ENCODE measurements around the gene BICRAL. TPM values are rescaled to one million over a fixed set of nuclear protein-coding genes. Genes with fewer than 3 reads are reported as not detected.
"Not testable (repeated sequence)": the region's sequence is repeated elsewhere in the genome, so short reads cannot be mapped to it uniquely, and the experiment has no call there.

Gene BICRAL
- total RNA-seq (1 to 10 TPM; 5.5 to 6.8 TPM), polyA plus RNA-seq (1 to 10 TPM; 1.7 to 2.3 TPM)

- DNase-seq (ENCODE audit: low spot score) = peak; percentile 80
- Histone ChIP-seq H3K36me3 (ENCODE audit: control insufficient read depth in 4 of 4, insufficient read depth in 3 of 4, low read depth in 1 of 4, low read length in 3 of 4) (no peaks in the 10 kb centered on the region), H3K27me3 (ENCODE audit: control insufficient read depth in 4 of 4, insufficient read depth in 4 of 4, low read length in 3 of 4) (no peaks in the 10 kb centered on the region), H3K9me3 (ENCODE audit: control insufficient read depth in 4 of 4, low read length in 3 of 4) (no peaks in the 10 kb centered on the region), H3K4me1 (ENCODE audit: control insufficient read depth in 4 of 4, insufficient read depth in 4 of 4, low read length in 3 of 4) (peaks cover 1 to 37% (median 7%) of the 10 kb centered on the region in 4 donors), H3K27ac (ENCODE audit: low read depth in 1 of 2, low read length in 2 of 2) (peak within 1 kb of the TSS; percentile 99 to 100), H3K9ac (ENCODE audit: low read depth in 1 of 2, low read length in 2 of 2) (peak within 1 kb of the TSS; percentile 96 to 100), H3K4me3 (ENCODE audit: low read depth in 1 of 3, low read length in 3 of 3) (peak within 1 kb of the TSS; percentile 81 to 97 (median 97))
- under 1% methylated on average over 68 of the region's 70 CpGs for WGBS
- TF ChIP-seq HNF4G (IDR thresholded peaks at IDR 0.05) = no peak
- no peak for TF ChIP-seq HNF4A (conservative IDR thresholded peaks at IDR 0.05)
- peak; percentile 35 for TF ChIP-seq YY1 (IDR thresholded peaks at IDR 0.05)
Observed at GRCh38 chr6:42781796-42782688, at the start of gene BICRAL. Gene BICRAL (plus strand): TSS chr6:42782052. CDS start chr6:42822023, 39,971 bp downstream.

- 87% methylated on average over 13 of the region's 13 CpGs for WGBS
- H3K4me3 ChIP-seq (ENCODE audit: low read depth in 1 of 3, low read length in 3 of 3); H3K9me3 ChIP-seq (ENCODE audit: control insufficient read depth in 4 of 4, low read length in 3 of 4); H3K4me1 ChIP-seq (ENCODE audit: control insufficient read depth in 4 of 4, insufficient read depth in 4 of 4, low read length in 3 of 4); H3K27me3 ChIP-seq (ENCODE audit: control insufficient read depth in 4 of 4, insufficient read depth in 4 of 4, low read length in 3 of 4); H3K36me3 ChIP-seq (ENCODE audit: control insufficient read depth in 4 of 4, insufficient read depth in 3 of 4, low read depth in 1 of 4, low read length in 3 of 4); H3K27ac ChIP-seq (ENCODE audit: low read depth in 1 of 2, low read length in 2 of 2); H3K9ac ChIP-seq (ENCODE audit: low read depth in 1 of 2, low read length in 2 of 2); DNase-seq (ENCODE audit: low spot score): not testable (repeated sequence)
Observed at GRCh38 chr6:42733867-42734481, 47.9 kb upstream of the BICRAL start.

- WGBS = 93% methylated on average over 3 of the region's 3 CpGs
- H3K4me1 ChIP-seq (ENCODE audit: control insufficient read depth in 4 of 4, insufficient read depth in 4 of 4, low read length in 3 of 4) = peaks cover 0 to 4% (median 1%) of the 10 kb centered on the region in 4 donors
- no peak overlapping the region for H3K27ac ChIP-seq (ENCODE audit: low read depth in 1 of 2, low read length in 2 of 2)
- no peaks in the 10 kb centered on the region for H3K9me3 ChIP-seq (ENCODE audit: control insufficient read depth in 4 of 4, low read length in 3 of 4)
- TF ChIP-seq RAD21 (IDR thresholded peaks at IDR 0.05) = no peak
- TF ChIP-seq FOXA2 (IDR thresholded peaks at IDR 0.05) = no peak
- no peak for TF ChIP-seq JUND (IDR thresholded peaks at IDR 0.05)
- TF ChIP-seq ATF3 (IDR thresholded peaks at IDR 0.05) = no peak
- no peak for TF ChIP-seq FOXA1 (IDR thresholded peaks at IDR 0.05)
- no peak for TF ChIP-seq MAX (IDR thresholded peaks at IDR 0.05)
- TF ChIP-seq HNF4A (conservative IDR thresholded peaks at IDR 0.05) = no peak
- TF ChIP-seq RXRA (IDR thresholded peaks at IDR 0.05) = no peak
- TF ChIP-seq ZBTB33 (IDR thresholded peaks at IDR 0.05) = no peak
- no peak for TF ChIP-seq SP1 (IDR thresholded peaks at IDR 0.05)
- TF ChIP-seq NR2F2 (IDR thresholded peaks at IDR 0.05) = no peak
- no peak for TF ChIP-seq EGR1 (IDR thresholded peaks at IDR 0.05; ENCODE audit: low read depth in 2 of 2)
- no peak for TF ChIP-seq REST (IDR thresholded peaks at IDR 0.05)
- no peak for TF ChIP-seq YY1 (IDR thresholded peaks at IDR 0.05)
- no peak for TF ChIP-seq HNF4G (IDR thresholded peaks at IDR 0.05)
- TF ChIP-seq TAF1 (conservative IDR thresholded peaks at IDR 0.05) = no peak
- TF ChIP-seq GABPA (IDR thresholded peaks at IDR 0.05 in 1 of 2, conservative IDR thresholded peaks at IDR 0.05 in 1 of 2) = no peak
- TF ChIP-seq CTCF (IDR thresholded peaks at IDR 0.05; ENCODE audit: low read depth, low read length, missing input control) = no peak
- no peaks in the 10 kb centered on the region for H3K27me3 ChIP-seq (ENCODE audit: control insufficient read depth in 4 of 4, insufficient read depth in 4 of 4, low read length in 3 of 4)
- H3K4me3 ChIP-seq (ENCODE audit: low read depth in 1 of 3, low read length in 3 of 3) = no peak overlapping the region
- DNase-seq (ENCODE audit: low spot score) = no peak
- H3K9ac ChIP-seq (ENCODE audit: low read depth in 1 of 2, low read length in 2 of 2) = no peak overlapping the region
- H3K36me3 ChIP-seq (ENCODE audit: control insufficient read depth in 4 of 4, insufficient read depth in 3 of 4, low read depth in 1 of 4, low read length in 3 of 4) = no peaks in the 10 kb centered on the region
Observed at GRCh38 chr6:42735976-42736375, 45.9 kb upstream of the BICRAL start.
